Measurements from ENCODE around the gene SSBP3.

Gene SSBP3

DNA sequence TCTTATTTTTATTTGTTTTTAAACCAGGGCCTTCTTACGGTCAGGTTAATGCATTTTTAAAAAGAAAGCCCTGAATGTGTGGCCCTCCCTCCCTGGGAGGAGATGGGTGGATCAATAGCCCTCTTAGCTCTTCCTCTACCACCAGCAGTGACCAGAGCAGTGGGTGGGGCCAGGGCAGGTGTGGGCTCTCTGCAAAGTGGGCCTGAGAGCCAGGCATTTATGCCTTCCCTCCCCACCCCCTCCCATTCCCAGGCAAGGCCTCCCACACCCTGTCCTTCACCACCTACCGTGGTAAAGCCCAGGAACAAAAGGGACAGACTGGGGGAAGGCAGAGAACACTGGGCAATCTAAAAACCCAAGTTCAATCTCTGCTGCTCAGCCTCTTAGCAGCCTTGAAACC, 63.9 kb downstream of the SSBP3 start:
- no peak for DNase-seq (ENCODE audit: insufficient read length, low spot score)
- TF ChIP-seq, protein P1, sequence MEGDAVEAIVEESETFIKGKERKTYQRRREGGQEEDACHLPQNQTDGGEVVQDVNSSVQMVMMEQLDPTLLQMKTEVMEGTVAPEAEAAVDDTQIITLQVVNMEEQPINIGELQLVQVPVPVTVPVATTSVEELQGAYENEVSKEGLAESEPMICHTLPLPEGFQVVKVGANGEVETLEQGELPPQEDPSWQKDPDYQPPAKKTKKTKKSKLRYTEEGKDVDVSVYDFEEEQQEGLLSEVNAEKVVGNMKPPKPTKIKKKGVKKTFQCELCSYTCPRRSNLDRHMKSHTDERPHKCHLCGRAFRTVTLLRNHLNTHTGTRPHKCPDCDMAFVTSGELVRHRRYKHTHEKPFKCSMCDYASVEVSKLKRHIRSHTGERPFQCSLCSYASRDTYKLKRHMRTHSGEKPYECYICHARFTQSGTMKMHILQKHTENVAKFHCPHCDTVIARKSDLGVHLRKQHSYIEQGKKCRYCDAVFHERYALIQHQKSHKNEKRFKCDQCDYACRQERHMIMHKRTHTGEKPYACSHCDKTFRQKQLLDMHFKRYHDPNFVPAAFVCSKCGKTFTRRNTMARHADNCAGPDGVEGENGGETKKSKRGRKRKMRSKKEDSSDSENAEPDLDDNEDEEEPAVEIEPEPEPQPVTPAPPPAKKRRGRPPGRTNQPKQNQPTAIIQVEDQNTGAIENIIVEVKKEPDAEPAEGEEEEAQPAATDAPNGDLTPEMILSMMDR (IDR thresholded peaks at IDR 0.05; ENCODE audit: insufficient read depth, missing control alignments) = no peak
- no peak for FAIRE-seq

DNA sequence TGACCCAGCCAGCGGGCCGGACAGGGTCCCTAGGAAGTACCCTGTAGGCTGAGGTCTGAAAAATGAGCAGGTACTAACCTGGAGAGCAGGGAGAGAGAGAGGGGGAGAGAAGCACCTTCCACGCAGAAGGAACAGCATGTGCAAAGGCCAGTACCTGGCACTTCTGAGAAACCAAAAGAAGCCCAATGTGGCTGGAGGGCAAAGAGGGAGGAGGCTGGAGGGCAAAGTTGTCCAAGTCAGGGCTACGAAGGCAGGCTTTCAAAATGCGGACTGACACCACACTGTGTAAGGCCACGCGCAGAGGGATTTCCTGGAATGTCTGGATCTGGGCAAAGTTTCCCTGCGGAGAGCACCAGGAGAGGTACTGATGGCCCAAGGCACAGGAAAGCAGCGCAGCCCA, 64.4 kb downstream of the SSBP3 start:
- no peak for DNase-seq (ENCODE audit: insufficient read length, low spot score)
- TF ChIP-seq, protein P1 (IDR thresholded peaks at IDR 0.05; ENCODE audit: insufficient read depth, missing control alignments) = no peak
- FAIRE-seq = no peak

DNA sequence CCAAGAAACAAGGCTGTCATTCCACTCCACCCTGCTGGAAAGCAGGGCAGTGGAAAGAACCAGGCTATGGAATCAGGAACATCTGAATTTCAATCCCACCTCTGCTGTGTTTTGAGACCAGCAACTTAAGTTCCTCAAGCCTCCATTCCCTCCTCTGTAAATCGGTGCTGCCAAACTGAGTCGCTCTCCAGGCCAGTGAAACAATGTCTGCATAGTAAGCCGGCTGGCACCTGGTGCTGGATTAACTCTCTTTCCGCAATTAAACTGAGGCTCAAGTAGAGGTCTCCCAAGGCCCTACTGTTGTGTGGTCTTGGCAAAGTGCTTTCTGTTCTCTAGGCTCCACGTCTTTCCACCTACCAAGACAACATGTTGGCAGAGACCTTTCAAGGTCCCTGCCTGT, 65.3 kb downstream of the SSBP3 start:
- FAIRE-seq = no peak
- TF ChIP-seq, protein P1 (IDR thresholded peaks at IDR 0.05; ENCODE audit: insufficient read depth, missing control alignments) = no peak
- DNase-seq (ENCODE audit: insufficient read length, low spot score) = no peak

DNA sequence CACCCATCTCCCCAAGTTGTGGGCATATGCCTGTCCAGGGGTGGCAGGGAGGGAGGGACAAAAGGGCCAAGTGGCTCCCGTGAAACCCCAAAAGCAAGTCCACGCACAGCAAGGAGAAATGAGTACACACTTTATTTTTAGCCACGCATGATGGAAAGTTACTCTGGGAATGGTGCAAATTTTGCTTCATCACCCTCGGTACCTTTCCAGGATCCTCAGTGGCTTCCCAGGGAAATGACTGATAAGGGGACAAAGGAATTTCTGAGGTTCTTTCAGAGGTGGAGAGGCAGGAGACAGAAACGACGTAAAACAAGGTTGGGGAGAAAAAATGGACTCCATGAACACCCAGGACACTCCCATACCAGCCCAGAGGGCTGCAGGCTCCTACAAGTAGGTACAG, 65.8 kb downstream of the SSBP3 start:
- DNase-seq (ENCODE audit: insufficient read length, low spot score) (no peak), FAIRE-seq (no peak)
- TF ChIP-seq, protein P1 (IDR thresholded peaks at IDR 0.05; ENCODE audit: insufficient read depth, missing control alignments) = no peak

DNA sequence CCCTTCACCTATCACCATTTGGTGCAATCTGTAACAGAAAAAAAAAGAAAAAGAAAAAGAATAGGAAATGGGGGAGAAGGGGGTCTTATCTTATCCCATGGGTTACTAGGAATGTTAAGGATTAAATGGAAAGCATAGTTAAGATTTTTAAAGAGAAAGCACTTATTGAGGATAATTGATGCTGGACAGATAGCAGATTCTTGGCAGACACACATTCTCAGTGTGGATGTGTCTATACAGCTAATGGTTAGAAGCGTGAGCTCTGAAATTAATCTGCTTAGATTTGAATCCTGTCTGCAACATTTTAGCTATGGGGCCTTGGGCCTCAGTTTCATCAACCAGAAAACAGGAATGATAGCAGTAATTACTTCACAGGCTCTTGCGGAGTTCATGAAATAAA, 67.1 kb downstream of the SSBP3 start:
- no peak for DNase-seq (ENCODE audit: insufficient read length, low spot score)
- TF ChIP-seq, protein P1 (IDR thresholded peaks at IDR 0.05; ENCODE audit: insufficient read depth, missing control alignments) = no peak
- peak; percentile 56 for FAIRE-seq

DNA sequence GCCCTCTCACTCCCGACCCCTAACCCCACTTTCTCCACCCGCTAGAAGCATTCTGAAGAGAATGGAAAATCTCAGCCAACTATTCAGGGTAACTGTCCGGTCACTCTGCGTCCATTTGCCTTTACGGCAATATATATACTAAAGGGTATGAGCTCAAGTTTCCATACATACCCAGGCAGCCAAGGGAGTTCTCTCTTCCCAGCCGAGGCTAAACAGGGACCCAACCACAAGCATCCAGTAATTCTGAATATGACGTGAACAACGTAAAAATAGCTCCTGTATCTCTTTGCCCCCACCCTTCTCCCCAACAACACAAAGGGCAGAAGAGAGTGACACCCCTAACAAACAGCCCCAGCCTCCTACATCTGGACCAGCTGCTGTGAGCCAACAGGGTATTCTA, 67.7 kb downstream of the SSBP3 start:
- no peak for FAIRE-seq
- TF ChIP-seq, protein P1 (IDR thresholded peaks at IDR 0.05; ENCODE audit: insufficient read depth, missing control alignments) = no peak

DNA sequence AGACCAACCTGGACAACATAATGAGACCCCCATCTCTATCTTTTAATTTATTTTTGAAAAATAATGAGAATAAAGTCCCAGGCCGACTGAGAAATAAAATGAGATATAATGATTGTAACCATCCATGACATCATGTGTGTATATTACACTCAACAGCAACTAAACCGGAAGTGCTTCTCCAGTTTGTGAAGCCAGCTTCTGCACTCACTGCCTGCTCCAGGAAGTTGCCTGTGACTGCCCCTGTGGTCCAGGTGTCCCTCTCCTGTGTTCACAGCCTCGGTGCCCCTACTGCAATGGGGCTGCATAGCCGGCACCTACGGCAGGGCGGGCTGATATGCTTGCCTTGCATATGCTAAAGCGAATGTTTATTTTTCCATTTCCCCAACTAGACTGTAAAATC, 68.3 kb downstream of the SSBP3 start:
- TF ChIP-seq, protein P1 (IDR thresholded peaks at IDR 0.05; ENCODE audit: insufficient read depth, missing control alignments) = no peak
- DNase-seq (ENCODE audit: insufficient read length, low spot score) (no peak), FAIRE-seq (no peak)

More for the DNA sequence above, 67.7 kb downstream of the SSBP3 start:
- DNase-seq (ENCODE audit: insufficient read length, low spot score) = no peak

Data from D721Med (cell line).